Activated naive CD4-positive, alpha-beta T cell treated with Interleukin-2 at 50 U/mL for 16 hours (primary cell): Measurements from ENCODE around the gene DNAJC6.

Source experiments
- DNase-seq: peaks from one replicate; pipeline ENCODE4 v3.0.0-alpha.2; 2020

DNAJC6 gene

DNA sequence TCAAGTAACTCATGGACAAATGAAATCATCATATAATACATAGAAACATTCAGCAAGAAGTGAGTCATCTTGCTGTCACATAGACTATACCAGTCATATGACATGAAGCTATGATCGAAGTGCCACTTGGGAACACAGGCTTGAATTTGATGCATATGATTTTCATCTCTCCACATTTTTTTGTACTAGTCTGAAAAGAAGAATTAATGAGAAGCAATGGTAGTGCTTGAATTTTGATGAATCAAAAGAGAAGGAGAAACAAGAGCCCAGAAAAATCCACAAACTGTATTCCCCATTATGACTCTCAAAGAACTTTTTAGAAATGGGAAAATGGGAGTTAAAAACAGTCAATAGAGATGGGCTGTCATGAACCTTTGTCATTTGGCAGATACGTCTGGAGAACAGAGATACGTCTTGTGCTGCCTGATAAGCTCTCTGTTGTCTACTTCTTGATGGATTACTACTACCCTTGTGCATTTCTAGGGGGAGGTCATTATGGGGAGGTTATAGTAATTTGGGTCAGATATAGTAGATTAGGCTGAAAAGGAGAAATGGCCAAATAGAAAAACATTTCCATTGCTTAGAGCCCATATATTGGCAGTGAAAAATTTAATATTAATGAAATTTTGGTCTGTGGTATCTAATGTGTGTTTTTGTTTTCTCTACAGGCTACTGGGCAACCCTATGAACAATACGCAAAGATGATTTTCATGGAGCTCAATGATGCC, 103.1 kb downstream of the DNAJC6 start:
- DNase-seq = no peak

- DNase-seq = no peak
Observed at GRCh38 chr1:65412984-65413375, 103.6 kb downstream of the DNAJC6 start.

- no peak for DNase-seq
Observed at GRCh38 chr1:65414538-65414937, 105.2 kb downstream of the DNAJC6 start.

DNA sequence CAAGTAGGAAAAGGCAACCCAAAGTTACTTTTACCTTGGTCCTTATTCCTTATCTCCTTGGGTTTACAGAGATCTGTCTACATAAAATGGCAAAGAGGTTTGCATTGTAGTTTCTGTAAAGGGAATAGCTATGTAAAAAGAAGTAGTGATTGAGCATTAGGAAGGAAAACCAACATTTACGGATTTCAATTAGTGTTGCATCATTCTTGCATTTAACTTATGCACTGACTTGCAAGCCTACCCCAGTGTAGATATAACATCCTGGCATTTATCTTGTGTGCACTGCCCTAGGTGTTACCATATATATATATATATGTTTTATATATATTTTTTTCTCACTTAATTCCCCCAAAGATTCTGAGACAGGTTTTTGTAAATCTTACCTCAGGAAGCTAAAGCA, 107.4 kb downstream of the DNAJC6 start:
- DNase-seq = no peak

DNA sequence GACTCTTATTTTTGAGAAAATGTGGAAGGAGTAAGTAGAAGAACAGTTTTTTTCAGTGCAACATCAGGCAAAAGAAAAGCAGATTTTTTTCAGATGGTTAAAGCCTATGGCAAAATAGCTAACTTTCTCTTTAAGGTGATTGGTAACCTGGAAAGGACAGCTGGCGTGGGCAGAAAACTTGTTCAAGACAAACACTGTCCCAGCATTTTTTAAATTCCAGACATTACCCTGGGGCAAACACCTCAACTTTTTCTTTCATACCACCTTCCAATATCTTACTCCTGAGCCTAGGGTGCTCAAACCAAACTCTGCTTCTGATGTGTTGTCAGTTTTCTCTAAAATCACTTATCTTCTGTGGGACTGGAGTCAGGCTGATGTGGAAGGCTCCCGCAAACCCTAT, 108.4 kb downstream of the DNAJC6 start:
- DNase-seq = no peak

- no peak for DNase-seq
Observed at GRCh38 chr1:65418522-65419185, 109.3 kb downstream of the DNAJC6 start.

- DNase-seq = peak; percentile 99
Observed at GRCh38 chr1:65419681-65420589, 110.6 kb downstream of the DNAJC6 start.

DNA sequence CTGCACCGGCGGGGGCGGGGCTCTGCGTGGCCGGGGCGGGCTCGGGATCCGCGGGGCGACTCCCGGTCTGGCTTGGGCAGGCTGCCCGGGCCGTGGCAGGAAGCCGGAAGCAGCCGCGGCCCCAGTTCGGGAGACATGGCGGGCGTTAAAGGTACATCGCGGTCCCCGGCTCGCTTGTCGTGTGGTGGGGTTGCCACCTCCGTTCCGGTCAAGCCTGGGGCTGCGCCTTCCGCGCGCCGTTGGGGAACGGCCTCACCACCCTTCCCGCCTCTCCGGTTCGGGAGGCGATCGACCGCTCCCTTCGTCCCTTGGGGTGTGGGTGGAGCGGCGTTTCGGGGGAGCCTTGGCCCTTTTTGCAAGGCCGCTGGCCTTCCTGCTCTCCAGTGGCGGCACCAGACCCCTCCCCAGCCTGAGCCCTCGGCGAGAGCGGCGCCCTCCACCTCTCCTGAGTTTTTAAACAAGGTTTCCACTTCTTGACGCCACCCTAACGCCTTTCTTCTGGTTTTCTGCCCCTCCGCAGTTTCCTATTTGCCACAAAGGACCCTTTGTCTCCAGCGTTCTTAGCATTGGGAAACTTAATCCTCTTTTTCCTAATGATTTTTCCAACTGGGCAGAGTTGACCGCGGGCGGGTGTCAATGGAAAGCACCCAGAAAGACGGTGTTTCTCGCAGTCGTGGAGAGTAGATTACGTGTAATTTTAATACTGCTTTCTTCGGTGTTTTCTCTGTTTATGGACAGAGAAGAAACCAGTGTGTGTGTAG, 111.4 kb downstream of the DNAJC6 start, which contains the start of the genes LEPR and LEPROT:
Gene LEPR (plus strand): TSS at position 79 of the 761 bp plus-strand sequence. CDS start 144,898 bp downstream, outside the sequence.
Gene LEPROT (plus strand): TSS at position 79 of the 761 bp plus-strand sequence. CDS start 57 bp downstream, at position 136.
- DNase-seq = no peak

DNA sequence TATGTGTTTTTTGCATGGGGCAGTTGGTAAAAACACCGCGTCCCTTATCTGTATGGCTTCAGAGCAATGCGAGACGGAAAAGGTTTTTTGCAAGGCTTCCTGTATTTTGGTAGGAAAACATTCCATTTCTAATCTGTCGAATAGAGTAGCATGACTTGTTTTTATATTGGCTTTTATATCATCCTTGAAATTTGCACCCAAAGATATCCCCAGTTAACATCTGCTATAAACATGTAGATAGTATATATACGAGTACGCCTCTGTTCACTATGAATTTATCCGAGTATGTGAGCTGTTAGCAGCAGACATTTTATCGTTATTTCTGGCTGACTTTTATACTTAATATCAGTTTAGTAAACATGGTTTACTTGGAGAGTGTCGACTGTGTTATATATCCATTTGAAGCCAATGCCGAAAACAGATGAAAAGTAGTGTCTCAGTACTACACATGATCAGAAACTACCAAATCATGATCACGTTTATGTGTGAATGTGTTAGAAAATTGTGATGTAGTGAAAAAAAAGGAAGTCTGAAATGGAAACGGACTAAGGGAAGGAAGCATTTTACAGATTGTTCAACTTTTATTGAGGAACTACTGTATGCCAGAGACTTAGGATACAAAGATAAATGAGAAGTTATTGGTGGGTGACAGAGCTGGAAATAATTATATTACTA, 112.1 kb downstream of the DNAJC6 start:
- DNase-seq = no peak

DNA sequence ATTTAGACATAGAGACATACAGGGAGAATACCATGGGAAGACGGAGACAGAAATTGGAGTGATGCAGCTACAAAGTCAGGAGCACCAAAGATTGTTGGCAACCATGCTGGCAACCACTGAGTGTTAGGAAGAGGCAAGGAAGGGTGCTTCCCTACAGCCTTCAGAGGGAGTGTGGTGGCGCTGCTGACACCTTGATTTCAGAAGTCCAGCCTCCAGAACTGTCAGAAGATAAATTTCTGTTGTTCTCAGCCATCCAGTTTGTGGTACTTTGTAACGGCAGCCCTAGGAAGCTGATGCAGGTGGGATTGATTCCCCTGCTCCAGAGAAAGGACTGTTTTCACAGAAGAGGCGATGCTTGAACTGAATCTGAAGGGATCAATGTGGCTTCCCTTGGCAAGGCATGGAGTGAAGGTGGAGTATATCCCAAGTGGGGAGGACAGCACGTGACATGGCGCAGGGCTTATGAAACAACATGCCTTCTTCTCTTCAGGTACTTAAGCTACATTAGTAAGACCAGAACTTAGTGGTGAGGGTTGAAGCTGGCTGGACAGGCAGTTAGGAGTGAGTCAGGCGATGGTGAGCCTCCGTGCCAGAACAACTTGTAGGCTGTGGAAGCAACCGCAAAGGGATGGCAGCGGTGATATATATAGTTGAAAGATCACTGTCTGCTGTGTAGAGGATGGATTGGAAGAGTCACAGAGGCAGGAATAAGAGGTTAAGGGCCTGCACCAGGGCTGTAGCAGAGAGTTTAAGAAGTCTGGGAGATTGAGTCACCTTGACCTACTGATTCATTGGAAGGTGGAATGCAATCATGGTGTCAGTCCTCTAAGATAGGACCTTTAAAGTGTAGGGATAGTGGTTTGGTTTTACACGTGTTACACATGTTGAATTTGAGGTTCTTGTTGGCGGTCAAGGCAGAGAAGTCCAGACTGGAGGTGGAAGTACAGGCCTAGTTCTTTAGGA, 113.2 kb downstream of the DNAJC6 start:
- no peak for DNase-seq

- no peak for DNase-seq
Observed at GRCh38 chr1:65423884-65424572, 114.7 kb downstream of the DNAJC6 start.

DNA sequence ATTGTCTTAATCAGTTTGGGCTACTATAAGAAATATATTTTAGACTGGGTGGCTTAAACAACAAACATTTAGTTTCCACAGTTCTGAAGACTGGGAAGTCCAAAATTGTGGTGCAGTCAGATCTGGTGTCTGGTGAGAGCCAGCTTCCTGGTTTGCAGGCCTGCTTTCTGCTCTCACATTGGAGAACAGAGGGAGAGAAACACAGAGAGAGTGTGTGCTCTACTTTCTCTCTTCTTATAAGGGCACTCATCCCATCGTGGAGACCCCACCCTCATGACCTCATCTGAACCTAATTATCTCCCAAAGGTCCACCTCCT, 115.2 kb downstream of the DNAJC6 start:
- DNase-seq = no peak

GRCh38 chr1:65425006-65425405, 115.7 kb downstream of the DNAJC6 start:
- DNase-seq = no peak

DNA sequence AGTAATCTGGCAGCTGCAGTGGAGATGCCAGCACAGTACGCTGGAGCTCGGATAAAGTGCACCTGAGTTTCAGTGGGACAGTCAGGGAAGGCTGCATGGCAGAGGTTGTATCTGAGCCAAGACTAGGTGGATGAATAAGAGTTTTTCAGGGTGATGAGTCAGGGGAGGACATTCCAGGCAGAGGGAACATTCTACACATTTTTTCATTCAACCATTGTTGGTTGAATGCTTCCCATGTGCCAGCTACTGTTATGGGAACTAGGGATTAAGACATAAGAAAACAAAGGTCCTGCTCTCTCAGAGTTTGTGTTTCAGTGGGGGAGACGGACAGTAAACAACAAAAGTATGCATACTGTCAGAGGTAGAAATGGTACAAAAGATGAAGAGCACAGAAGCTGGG, 116.4 kb downstream of the DNAJC6 start:
- no peak for DNase-seq

GRCh38 chr1:65429078-65429477, 119.7 kb downstream of the DNAJC6 start:
- no peak for DNase-seq

DNA sequence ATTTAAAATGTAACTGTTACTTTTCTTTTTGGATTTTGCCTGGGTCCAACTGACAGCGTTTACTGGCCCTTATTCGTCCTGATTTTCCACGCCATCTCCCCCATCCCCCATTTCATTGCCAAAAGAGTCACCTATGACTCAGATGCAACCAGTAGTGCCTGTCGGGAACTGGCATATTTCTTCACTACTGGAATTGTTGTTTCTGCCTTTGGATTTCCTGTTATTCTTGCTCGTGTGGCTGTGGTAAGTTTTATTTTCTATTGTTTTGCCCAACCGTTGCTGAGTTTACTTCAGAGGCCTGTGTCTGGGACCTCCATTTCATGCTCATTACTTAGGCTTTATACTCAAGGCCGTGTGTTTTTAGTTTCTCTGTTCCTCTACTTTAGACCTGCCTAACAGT, 120.5 kb downstream of the DNAJC6 start:
- DNase-seq = no peak

DNA sequence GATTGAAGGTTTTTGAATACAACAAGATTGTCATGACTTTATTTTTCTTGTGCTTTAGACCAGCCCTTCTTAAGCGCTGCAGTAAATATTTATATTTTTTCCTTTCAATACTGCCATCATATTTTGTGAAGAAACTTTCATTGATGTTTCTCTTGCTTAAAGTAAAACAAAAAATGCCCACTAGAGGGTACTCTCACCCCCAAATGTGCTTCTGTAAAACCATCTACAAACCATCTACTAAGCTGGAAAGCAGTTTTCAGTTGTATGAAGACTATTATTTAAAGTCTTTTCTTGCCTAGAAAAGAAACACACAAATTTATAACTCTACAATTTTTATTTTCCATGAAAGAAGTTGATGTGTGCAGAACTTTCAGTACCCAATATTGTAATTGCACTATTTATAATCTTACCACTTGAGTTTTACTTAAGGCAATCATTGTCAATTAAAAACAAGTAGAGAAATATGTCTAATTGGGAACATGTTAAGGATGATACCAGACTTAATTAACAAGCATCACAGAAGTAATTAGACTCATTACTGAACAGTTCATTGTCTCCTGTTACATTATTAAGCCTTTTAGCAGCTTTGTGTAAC, 121.9 kb downstream of the DNAJC6 start:
- no peak for DNase-seq

- no peak for DNase-seq
Observed at GRCh38 chr1:65432918-65433317, 123.6 kb downstream of the DNAJC6 start.

GRCh38 chr1:65434255-65434654, 124.9 kb downstream of the DNAJC6 start:
- DNase-seq = no peak

- no peak for DNase-seq
Observed at GRCh38 chr1:65434760-65435159, 125.4 kb downstream of the DNAJC6 start.
